KOPT-K1 (cell line): ENCODE results near the gene AACS.
"Not testable (repeated sequence)": the region's sequence is repeated elsewhere in the genome, so short reads cannot be mapped to it uniquely, and the experiment has no call there.

Experiments used
- H3K27ac ChIP-seq: fragments of 200-600 bp; sonication (generic); 2 replicates; pipeline ENCODE4 v1.5.1; 2016; ENCODE audit warnings: antibody characterized with exemption, mild to moderate bottlenecking, low read depth, low read length; ENCODE audit not compliant: poor library complexity, severe bottlenecking
- H3K36me3 ChIP-seq: fragments of 200-600 bp; sonication (generic); 2 replicates; pipeline ENCODE4 v1.5.1; 2017; ENCODE audit warnings: antibody characterized with exemption, mild to moderate bottlenecking, low read length, moderate library complexity; ENCODE audit not compliant: insufficient read depth
- H3K9me3 ChIP-seq: fragments of 200-600 bp; sonication (generic); 2 replicates; pipeline ENCODE4 v1.5.1; 2017; ENCODE audit warnings: antibody characterized with exemption, low read length, mild to moderate bottlenecking; ENCODE audit not compliant: insufficient read depth, poor library complexity, severe bottlenecking

The AACS gene

GRCh38 chr12:125092872-125093680, 27.8 kb downstream of the AACS start:
- no peaks in the 10 kb centered on the region for H3K9me3 ChIP-seq
- H3K36me3 ChIP-seq = peaks cover 65% of the 10 kb centered on the region
- no peak overlapping the region for H3K27ac ChIP-seq

- peaks cover 57% of the 10 kb centered on the region for H3K36me3 ChIP-seq
- H3K27ac ChIP-seq = no peak overlapping the region
- no peaks in the 10 kb centered on the region for H3K9me3 ChIP-seq
Observed at GRCh38 chr12:125093681-125094330, 28.6 kb downstream of the AACS start.

GRCh38 chr12:125096894-125097293, 31.7 kb downstream of the AACS start:
- Histone ChIP-seq H3K9me3 (no peaks in the 10 kb centered on the region), H3K36me3 (peaks cover 27% of the 10 kb centered on the region; the same call in 1 of the 2 replicates), H3K27ac (no peak overlapping the region)

- H3K9me3 ChIP-seq = no peaks in the 10 kb centered on the region
- no peak overlapping the region for H3K27ac ChIP-seq
- peaks cover 23% of the 10 kb centered on the region; the same call in 1 of the 2 replicates for H3K36me3 ChIP-seq
Observed at GRCh38 chr12:125097427-125097826, 32.2 kb downstream of the AACS start.

GRCh38 chr12:125098676-125099408, 33.6 kb downstream of the AACS start:
- Histone ChIP-seq H3K27ac (no peak overlapping the region), H3K9me3 (no peaks in the 10 kb centered on the region), H3K36me3 (peaks cover 25% of the 10 kb centered on the region; the same call in 1 of the 2 replicates)

GRCh38 chr12:125099409-125099782, 34.2 kb downstream of the AACS start:
- Histone ChIP-seq H3K36me3 (peaks cover 26% of the 10 kb centered on the region; the same call in 1 of the 2 replicates), H3K9me3 (no peaks in the 10 kb centered on the region), H3K27ac (no peak overlapping the region)

- H3K36me3 ChIP-seq = peaks cover 30% of the 10 kb centered on the region; the same call in 1 of the 2 replicates
- H3K27ac ChIP-seq = no peak overlapping the region
- no peaks in the 10 kb centered on the region for H3K9me3 ChIP-seq
Observed at GRCh38 chr12:125100551-125101434, 35.6 kb downstream of the AACS start.

- peaks cover 54% of the 10 kb centered on the region for H3K36me3 ChIP-seq
- no peaks in the 10 kb centered on the region for H3K9me3 ChIP-seq
- H3K27ac ChIP-seq = no peak overlapping the region
Observed at GRCh38 chr12:125104982-125105381, 39.7 kb downstream of the AACS start.

- H3K9me3 ChIP-seq = no peaks in the 10 kb centered on the region
- peaks cover 54% of the 10 kb centered on the region for H3K36me3 ChIP-seq
- H3K27ac ChIP-seq = no peak overlapping the region
Observed at GRCh38 chr12:125105600-125105999, 40.4 kb downstream of the AACS start.

- peaks cover 47% of the 10 kb centered on the region for H3K36me3 ChIP-seq
- H3K27ac ChIP-seq = no peak overlapping the region
- no peaks in the 10 kb centered on the region for H3K9me3 ChIP-seq
Observed at GRCh38 chr12:125110641-125111360, 45.6 kb downstream of the AACS start.

GRCh38 chr12:125111403-125111802, 46.2 kb downstream of the AACS start:
- no peaks in the 10 kb centered on the region for H3K9me3 ChIP-seq
- H3K36me3 ChIP-seq = peaks cover 49% of the 10 kb centered on the region
- no peak overlapping the region for H3K27ac ChIP-seq

- not testable (repeated sequence) for H3K9me3 ChIP-seq, H3K27ac ChIP-seq
- H3K36me3 ChIP-seq = peaks cover 41% of the 10 kb centered on the region; the same call in 1 of the 2 replicates
Observed at GRCh38 chr12:125112614-125113013, 47.4 kb downstream of the AACS start.

- H3K27ac ChIP-seq = no peak overlapping the region
- peaks cover 43% of the 10 kb centered on the region; the same call in 1 of the 2 replicates for H3K36me3 ChIP-seq
- H3K9me3 ChIP-seq = no peaks in the 10 kb centered on the region
Observed at GRCh38 chr12:125113263-125113662, 48.0 kb downstream of the AACS start.

- Histone ChIP-seq H3K27ac (no peak overlapping the region), H3K36me3 (peaks cover 48% of the 10 kb centered on the region; the same call in 1 of the 2 replicates), H3K9me3 (no peaks in the 10 kb centered on the region)
Observed at GRCh38 chr12:125113789-125114188, 48.6 kb downstream of the AACS start.
